Subcutaneous adipose tissue (tissue), 4 donors: ENCODE results near the gene CYTH1. TPM values are rescaled to one million over a fixed set of nuclear protein-coding genes. Genes with fewer than 3 reads are reported as not detected.

ENCODE experiments used
- total RNA-seq, 4 donors: library from RNA; depleted of rRNA; stranded (reverse); fragments of >200 nt; gene quantifications; one replicate each; pipeline ENCODE4 v1.1.0, GENCODE V29; 2016
- TF ChIP-seq, protein P1 (sequence below): fragments of 450-650 bp; IDR thresholded peaks from one replicate; pipeline ENCODE4 v1.5.1; 2016; ENCODE audit warnings: low read depth, mild to moderate bottlenecking, control low read depth, antibody characterized with exemption, moderate library complexity

The CYTH1 gene
- total RNA-seq, 4 donors from 2014 or later, result 54.0 to 86.5 (median 71.1) TPM

DNA sequence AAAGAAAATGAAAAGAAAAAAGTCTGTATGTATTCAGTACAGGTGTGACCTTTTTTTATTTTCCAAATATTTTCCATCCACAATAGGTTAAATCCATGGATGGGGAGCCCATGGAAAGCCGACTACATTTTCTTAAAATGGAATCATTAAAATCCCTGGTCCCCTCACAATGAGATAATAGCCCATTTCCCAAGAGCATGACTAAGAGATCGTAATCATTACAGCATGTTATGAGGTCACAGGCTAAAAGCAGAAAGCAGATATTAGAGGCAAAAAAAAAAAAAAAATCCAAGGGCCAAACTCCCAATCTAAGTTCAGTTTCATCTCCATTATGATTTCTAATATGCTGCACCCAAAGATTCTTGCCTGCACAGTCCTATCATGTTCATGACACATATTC lies 44.7 kb downstream of the CYTH1 start:
- TF ChIP-seq, protein P1, sequence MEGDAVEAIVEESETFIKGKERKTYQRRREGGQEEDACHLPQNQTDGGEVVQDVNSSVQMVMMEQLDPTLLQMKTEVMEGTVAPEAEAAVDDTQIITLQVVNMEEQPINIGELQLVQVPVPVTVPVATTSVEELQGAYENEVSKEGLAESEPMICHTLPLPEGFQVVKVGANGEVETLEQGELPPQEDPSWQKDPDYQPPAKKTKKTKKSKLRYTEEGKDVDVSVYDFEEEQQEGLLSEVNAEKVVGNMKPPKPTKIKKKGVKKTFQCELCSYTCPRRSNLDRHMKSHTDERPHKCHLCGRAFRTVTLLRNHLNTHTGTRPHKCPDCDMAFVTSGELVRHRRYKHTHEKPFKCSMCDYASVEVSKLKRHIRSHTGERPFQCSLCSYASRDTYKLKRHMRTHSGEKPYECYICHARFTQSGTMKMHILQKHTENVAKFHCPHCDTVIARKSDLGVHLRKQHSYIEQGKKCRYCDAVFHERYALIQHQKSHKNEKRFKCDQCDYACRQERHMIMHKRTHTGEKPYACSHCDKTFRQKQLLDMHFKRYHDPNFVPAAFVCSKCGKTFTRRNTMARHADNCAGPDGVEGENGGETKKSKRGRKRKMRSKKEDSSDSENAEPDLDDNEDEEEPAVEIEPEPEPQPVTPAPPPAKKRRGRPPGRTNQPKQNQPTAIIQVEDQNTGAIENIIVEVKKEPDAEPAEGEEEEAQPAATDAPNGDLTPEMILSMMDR, result no peak

DNA sequence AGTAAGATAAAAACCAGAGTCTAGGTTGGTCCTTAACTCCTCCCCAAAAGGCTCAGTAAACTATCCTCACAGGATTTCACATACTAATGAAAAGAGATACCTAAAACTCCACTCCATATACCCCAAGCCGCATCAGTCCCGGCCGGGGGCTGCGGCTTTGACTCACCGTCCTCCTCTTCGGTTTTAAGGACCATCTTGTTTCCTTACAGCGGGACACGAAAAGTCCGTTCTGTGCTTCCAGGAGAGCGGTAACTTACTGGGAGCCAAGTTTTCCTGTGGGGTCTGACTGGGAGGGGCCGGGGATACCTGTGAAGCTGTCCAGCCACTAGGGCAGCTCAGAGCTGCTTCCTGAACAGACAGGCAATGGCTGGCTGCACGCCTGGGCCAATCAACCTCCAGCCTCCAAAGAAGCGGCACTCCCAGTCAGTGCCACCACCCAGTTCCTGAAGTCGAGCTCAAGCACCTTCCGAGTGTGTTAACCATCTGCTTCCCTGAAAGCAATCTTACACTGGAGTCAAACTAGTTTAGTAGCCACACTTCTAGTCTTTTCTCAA lies 45.5 kb downstream of the CYTH1 start:
- TF ChIP-seq, protein P1, result no peak

DNA sequence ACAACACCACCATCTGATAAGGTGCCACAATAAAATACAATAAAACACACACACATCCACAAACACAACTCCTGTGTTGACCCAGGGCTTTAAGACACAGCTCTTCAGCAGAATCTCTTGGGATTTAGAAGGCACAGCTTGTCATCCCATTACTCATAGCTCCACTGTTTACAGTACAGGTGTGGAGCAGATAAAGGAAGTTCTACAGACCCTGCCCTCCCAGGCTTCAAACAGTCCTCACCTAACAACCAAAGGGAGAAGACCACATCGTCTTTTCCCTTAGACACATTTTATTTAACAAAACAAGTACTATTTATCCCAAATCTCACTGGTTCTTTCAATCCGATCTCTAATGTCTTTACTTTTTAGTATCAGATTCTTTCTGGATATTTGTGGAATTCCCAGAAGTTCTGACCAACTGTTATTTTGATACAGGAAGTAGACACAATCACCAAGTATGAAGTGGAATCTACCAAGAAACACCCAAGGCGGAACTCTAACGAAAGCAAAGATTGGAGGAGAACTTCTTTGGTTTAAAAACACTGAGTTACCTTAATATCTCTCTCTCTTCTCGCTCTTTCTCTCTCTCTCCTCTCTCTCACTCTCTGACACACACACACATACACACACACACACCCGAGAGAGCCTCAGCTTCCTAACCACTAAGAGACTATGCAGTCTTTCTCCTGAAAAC lies 46.1 kb downstream of the CYTH1 start:
- TF ChIP-seq, protein P1, result no peak

- TF ChIP-seq, protein P1, result no peak
Observed at GRCh38 chr17:78734793-78735641, 47.1 kb downstream of the CYTH1 start.

DNA sequence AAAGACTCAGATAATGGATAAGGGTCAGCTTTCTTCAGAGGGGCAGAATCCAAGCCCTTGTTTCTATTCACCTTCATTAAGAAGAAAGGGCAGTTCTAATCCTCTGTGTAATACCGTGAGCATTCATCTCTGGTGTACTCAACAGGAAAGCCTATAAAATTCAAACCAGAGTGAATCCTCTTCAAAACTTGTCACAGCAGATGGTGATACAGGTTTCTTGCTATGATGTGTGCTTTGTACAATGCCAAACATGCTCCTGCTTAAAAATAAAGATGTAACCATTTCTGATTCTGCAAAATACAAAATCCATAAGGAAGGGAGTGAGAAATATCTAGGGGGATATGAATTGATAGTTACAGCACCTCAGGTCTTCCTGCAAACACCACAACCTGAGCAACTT lies 49.7 kb downstream of the CYTH1 start:
- TF ChIP-seq, protein P1, result no peak

DNA sequence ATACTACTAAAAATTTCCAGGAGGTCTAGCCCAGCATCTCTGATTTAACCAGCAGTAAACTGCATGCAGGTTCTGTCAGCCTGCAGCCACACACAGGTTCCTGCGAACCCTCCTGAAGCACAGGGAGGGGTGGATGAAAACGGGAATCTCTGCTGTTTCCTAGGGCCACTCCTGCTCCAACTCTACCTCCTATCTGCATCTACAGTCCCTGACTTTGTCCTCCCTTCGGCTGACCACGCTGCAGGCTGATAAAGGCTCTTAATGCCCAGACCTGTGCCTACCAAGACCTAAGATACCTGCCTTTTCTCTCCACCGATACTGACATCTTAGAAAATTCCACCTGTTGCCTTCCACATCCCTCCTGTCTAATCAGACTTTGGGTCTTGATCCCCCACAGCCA lies 50.2 kb downstream of the CYTH1 start:
- TF ChIP-seq, protein P1, result no peak

DNA sequence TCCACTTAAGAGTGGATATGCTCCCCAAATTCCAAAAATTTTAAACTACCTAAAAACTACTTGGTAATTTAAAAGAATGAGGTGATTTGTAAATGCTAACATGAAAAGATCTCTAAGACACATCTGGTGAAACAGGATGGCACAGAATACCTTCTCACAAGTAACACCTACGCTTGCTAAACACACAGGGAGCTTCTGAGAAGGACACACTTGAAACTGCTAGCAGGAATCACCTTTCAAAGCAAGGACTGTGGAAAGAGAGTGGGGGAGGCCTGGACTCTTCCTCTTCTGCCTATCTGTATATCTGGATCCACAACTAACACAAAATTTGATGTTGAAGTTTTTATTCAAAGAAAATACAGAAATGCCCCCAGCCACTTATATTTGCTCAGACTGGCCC lies 52.4 kb downstream of the CYTH1 start:
- TF ChIP-seq, protein P1, result no peak
